Right lobe of liver (tissue), 6 donors: Measurements from ENCODE around the gene MT4. TPM values are rescaled to one million over a fixed set of nuclear protein-coding genes. Genes with fewer than 3 reads are reported as not detected.

Source experiments
- ATAC-seq, 4 donors: fragments of 200-7000 bp; cut with Tn5 transposase; one replicate each; pipeline ENCODE4 v1.9.1; 2020; ENCODE audit warnings: mild to moderate bottlenecking in 4 of 4, moderate library complexity in 4 of 4
- DNase-seq, 3 donors: peaks; one replicate each; pipeline ENCODE4 v3.0.0-alpha.2; 2020
- H3K27ac ChIP-seq, 3 donors: fragments of 200-600 bp; one replicate each; pipeline ENCODE4 v1.8.0; 2022
- H3K27me3 ChIP-seq, 2 donors: fragments of 200-600 bp; one replicate each; pipeline ENCODE4 v1.8.0; 2022
- H3K36me3 ChIP-seq, 4 donors: fragments of 200-600 bp; sonication (generic) in 1 of 4; one replicate each; pipeline versions ENCODE4 v1.5.1 to v1.8.0; 2017 to 2022; ENCODE audit warnings: control low read depth in 1 of 4
- H3K4me1 ChIP-seq, 4 donors: fragments of 200-600 bp; sonication (generic) in 1 of 4; one replicate each; pipeline versions ENCODE4 v1.5.1 to v1.8.0; 2017 to 2022; ENCODE audit warnings: control low read depth in 1 of 4
- H3K4me3 ChIP-seq, 3 donors: fragments of 200-600 bp; one replicate each; pipeline ENCODE4 v1.8.0; 2022
- H3K9me3 ChIP-seq, 4 donors: fragments of 200-600 bp; sonication (generic) in 1 of 4; one replicate each; pipeline versions ENCODE4 v1.5.1 to v1.8.0; 2017 to 2022; ENCODE audit warnings: control low read depth in 1 of 4
- CTCF ChIP-seq, 4 donors: fragments of 200-600 bp in 3 of 4; fragments of 450-650 bp in 1 of 4; IDR thresholded peaks; one replicate each; pipeline versions ENCODE4 v1.5.1 to v1.8.0; 2016 to 2022; ENCODE audit warnings: antibody characterized with exemption in 4 of 4, mild to moderate bottlenecking in 2 of 4
- POLR2A ChIP-seq: fragments of 450-650 bp; IDR thresholded peaks from one replicate; pipeline ENCODE4 v1.6.1; 2017; ENCODE audit warnings: antibody characterized with exemption, mild to moderate bottlenecking
- WGBS: methylation state at CpG from one replicate; pipeline ENCODE4 v1.1.6; 2018; ENCODE audit warnings: low coverage, low lambda C conversion rate; ENCODE audit not compliant: insufficient coverage; ENCODE audit errors: missing lambda C conversion rate; 5-methylcytosine and 5-hydroxymethylcytosine counted together
- intact Hi-C, 2 donors: fragments of 100-400 bp; cut with DNase I; formaldehyde crosslinking; loops; one replicate each; pipeline versions ENCODE4 v1.11.2 to v1.14.1; 2022
- total RNA-seq, 6 experiments: library from RNA; depleted of rRNA in 2 of 6; stranded (reverse); fragments of >200 nt in 2 of 6; fragmentation: NEBNext Ultra II Directional in 3 of 6; extraction: Animal tissue kit (Norgen Biotek cat#: 25700) in 3 of 6; gene quantifications; one replicate each; pipeline versions ENCODE4 v1.1.0 to v1.2.4, GENCODE V29; 2016 to 2023
- donor health status: DM: no; HTN: yes; CAD: no.
- donor health status: DM: no; HTN: no; CAD: no.
- donor health status: DM: no; HTN: no; CAD: no.
- donor health status: DM: no; HTN: yes; CAD: no.
- donor health status: DM: no; HTN: yes; CAD: no.

MT4 gene
- total RNA-seq, 6 experiments from 2014 or later: not detected

- 82% methylated on average over 6 of the region's 11 CpGs for WGBS
Measured at GRCh38 chr16:56584276-56584675, 19.4 kb downstream of the MT4 start.

GRCh38 chr16:56588781-56589140, 23.9 kb downstream of the MT4 start:
- Histone ChIP-seq H3K27me3 (no peaks in the 10 kb centered on the region), H3K4me3 (peak overlapping the region in 1 of 3 donors; percentile 18), H3K27ac (no peak overlapping the region), H3K36me3 (no peaks in the 10 kb centered on the region), H3K9me3 (no peaks in the 10 kb centered on the region), H3K4me1 (peaks cover 0 to 9% (median 0%) of the 10 kb centered on the region in 4 donors)
- TF ChIP-seq CTCF (IDR thresholded peaks at IDR 0.05) (no peak), POLR2A (no peak)
- ATAC-seq (no peak), DNase-seq (no peak)
- WGBS: 47% methylated on average over 9 of the region's 9 CpGs
- intact Hi-C loops: no loop called here

More at GRCh38 chr16:56584276-56584675, 19.4 kb downstream of the MT4 start:
- H3K27ac ChIP-seq: no peak overlapping the region
- ATAC-seq (no peak), DNase-seq (no peak)
- H3K27me3 ChIP-seq: no peaks in the 10 kb centered on the region
- H3K4me3 ChIP-seq: no peak overlapping the region
- H3K9me3 ChIP-seq: no peaks in the 10 kb centered on the region
- H3K36me3 ChIP-seq: no peaks in the 10 kb centered on the region
- intact Hi-C loops: no loop called here
- H3K4me1 ChIP-seq: peaks cover 0 to 5% (median 0%) of the 10 kb centered on the region in 4 donors
- TF ChIP-seq POLR2A: no peak
- no peak for TF ChIP-seq CTCF (IDR thresholded peaks at IDR 0.05)

- WGBS: 18% methylated on average over 33 of the region's 87 CpGs
Measured at GRCh38 chr16:56589141-56590039, 24.5 kb downstream of the MT4 start, which contains the start of gene MT3. MT3 (plus strand) TSS chr16:56589528; CDS start chr16:56589591, 63 bp downstream.

More at GRCh38 chr16:56589141-56590039, 24.5 kb downstream of the MT4 start, which contains the start of gene MT3:
- Histone ChIP-seq H3K27me3 (no peaks in the 10 kb centered on the region), H3K27ac (no peak within 1 kb of the TSS), H3K36me3 (no peaks in the 10 kb centered on the region), H3K4me3 (peak within 1 kb of the TSS; percentile 18 to 40 (median 20)), H3K9me3 (no peaks in the 10 kb centered on the region), H3K4me1 (peaks cover 0 to 9% (median 0%) of the 10 kb centered on the region in 4 donors)
- ATAC-seq: peak; percentile 17 to 38 (median 32)
- intact Hi-C loops: loop anchor here in 1 of 2 donors (10.0 kb wide), 1 partner anchor 65 kb away; the partner anchor contains the start of gene BBS2
- no peak for DNase-seq
- TF ChIP-seq CTCF (IDR thresholded peaks at IDR 0.05) (no peak), POLR2A (no peak)
